Fibroblast of villous mesenchyme (primary cell): ENCODE measurements around the gene ABLIM1. TPM values are rescaled to one million over a fixed set of nuclear protein-coding genes. Genes with fewer than 3 reads are reported as not detected.
A peak's percentile ranks its signal among the peaks of the same experiment; 100 is the strongest.

Experiments
- DNase-seq: peaks from one replicate; pipeline ENCODE4 v3.0.0-alpha.2; 2010; ENCODE audit warnings: low read depth
- H3K4me3 ChIP-seq: 2 replicates; pipeline ENCODE4 v1.5.1; 2011; ENCODE audit warnings: low read depth, mild to moderate bottlenecking, low read length
- total RNA-seq: library from RNA; depleted of rRNA; stranded (reverse); fragments of >200 nt; gene quantifications from 2 replicates; pipeline ENCODE4 v1.2.3, GENCODE V29; 2012
- TF ChIP-seq, protein P1 (sequence below): IDR thresholded peaks from 2 replicates; pipeline ENCODE4 v1.5.1; 2012; ENCODE audit warnings: low read depth, mild to moderate bottlenecking, low read length; ENCODE audit not compliant: insufficient read depth

The ABLIM1 gene
- total RNA-seq, 1 donor: 18.6 TPM

DNA sequence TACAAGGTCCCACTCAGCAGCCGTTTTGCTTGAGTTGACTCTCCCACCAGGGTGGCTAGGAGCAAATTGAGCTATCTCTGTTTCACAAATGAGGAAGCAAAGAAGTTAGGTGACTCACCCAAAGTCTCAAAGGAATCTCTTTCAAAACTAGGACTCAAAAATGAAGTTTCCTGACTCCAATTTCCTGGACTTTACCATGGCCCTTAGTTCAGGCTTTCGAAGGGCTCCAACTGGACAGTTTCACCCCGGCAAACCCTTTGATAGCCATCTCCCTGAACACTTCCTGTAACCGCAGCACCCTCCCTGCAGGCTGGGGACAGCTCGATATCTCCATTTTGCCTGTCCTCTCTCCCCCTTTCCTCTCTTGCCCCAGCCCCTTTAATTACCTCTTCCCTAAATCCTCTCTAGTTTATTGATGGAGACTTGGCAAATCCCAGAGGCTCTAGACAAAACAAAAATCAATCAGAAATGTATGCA lies 249.1 kb downstream of the ABLIM1 start:
- TF ChIP-seq, protein P1, sequence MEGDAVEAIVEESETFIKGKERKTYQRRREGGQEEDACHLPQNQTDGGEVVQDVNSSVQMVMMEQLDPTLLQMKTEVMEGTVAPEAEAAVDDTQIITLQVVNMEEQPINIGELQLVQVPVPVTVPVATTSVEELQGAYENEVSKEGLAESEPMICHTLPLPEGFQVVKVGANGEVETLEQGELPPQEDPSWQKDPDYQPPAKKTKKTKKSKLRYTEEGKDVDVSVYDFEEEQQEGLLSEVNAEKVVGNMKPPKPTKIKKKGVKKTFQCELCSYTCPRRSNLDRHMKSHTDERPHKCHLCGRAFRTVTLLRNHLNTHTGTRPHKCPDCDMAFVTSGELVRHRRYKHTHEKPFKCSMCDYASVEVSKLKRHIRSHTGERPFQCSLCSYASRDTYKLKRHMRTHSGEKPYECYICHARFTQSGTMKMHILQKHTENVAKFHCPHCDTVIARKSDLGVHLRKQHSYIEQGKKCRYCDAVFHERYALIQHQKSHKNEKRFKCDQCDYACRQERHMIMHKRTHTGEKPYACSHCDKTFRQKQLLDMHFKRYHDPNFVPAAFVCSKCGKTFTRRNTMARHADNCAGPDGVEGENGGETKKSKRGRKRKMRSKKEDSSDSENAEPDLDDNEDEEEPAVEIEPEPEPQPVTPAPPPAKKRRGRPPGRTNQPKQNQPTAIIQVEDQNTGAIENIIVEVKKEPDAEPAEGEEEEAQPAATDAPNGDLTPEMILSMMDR: no peak
- DNase-seq: no peak

DNA sequence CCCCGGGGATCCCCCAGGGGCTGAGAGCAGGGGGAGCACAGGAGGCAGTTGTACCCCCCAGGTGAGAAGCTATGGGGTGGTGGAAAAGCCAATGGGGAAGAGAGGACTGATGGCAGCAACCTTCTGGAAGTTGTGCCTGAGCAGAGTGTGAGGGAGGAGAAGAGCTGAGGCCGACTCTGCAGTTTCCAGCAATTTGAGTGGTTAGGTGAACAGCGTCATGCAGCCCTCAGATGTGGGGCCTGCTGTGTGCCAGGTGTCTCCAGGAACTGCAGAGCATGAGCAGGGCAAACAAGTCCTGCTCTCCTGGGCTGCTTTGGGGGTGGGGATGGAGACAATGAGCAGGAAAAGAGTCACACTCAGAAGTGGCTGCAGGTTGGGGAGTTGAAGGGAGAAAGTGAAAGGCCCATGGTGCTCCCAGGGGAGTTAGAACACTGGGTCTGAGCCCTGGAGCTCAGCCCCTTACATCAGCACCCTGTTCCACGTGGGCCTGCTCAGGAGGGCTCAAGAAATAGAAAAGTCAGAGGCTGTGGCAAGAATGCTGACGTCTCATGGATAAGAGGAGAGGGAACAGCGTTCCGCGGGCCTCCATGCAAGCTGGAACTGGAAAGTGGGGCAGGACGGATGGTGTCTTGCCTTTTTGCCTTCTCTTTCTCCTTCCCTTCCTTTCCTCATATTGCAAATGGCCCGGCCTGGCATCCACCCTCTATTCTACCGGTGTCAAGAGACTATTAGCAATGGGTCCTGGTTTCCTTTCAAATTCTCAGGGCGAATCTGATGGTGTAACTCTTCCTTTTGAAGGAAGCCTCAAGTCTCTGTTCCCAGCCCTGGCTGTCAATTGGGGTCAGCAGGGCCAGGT lies 249.7 kb downstream of the ABLIM1 start:
- no peak overlapping the region for H3K4me3 ChIP-seq
- TF ChIP-seq, protein P1: no peak
- DNase-seq: no peak

More for the DNA sequence above, 249.1 kb downstream of the ABLIM1 start:
- no peak overlapping the region for H3K4me3 ChIP-seq

DNA sequence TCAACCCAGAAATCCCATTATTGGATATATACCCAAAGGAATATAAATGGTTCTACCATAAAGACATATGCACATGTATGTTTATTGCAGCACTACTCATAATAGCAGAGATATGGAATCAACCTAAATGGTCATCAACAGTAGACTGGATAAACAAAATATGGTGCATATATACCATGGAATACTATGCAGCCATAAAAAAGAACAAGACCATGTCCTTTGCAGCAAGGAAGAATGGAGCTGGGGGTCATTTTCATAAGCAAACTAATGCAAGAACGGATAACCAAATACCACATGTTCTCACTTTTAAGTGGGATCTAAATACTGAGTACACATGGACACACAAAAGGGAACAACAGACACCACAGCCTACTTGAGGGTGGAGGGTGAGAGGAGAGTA lies 251.6 kb downstream of the ABLIM1 start:
- H3K4me3 ChIP-seq: no peak overlapping the region
- TF ChIP-seq, protein P1: no peak
- no peak for DNase-seq

DNA sequence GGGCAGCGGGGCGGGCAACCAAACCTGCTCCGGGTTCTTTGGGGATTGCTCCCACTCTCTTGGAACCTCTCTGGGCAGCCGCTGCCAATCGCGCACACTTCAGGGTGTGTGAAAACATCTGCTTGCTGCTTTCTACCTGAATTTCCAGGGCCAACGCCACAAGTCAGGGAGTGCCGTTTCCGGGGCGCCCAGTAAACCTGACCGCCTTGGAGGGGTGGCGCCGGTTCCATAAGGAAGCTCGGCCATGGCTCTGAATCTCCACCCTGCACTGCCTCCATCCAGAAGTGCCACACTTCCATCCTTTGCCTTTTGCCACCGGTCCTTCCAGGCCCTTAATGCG lies 253.1 kb downstream of the ABLIM1 start:
- TF ChIP-seq, protein P1: no peak
- peak overlapping the region; percentile 84 for H3K4me3 ChIP-seq
- DNase-seq: no peak

DNA sequence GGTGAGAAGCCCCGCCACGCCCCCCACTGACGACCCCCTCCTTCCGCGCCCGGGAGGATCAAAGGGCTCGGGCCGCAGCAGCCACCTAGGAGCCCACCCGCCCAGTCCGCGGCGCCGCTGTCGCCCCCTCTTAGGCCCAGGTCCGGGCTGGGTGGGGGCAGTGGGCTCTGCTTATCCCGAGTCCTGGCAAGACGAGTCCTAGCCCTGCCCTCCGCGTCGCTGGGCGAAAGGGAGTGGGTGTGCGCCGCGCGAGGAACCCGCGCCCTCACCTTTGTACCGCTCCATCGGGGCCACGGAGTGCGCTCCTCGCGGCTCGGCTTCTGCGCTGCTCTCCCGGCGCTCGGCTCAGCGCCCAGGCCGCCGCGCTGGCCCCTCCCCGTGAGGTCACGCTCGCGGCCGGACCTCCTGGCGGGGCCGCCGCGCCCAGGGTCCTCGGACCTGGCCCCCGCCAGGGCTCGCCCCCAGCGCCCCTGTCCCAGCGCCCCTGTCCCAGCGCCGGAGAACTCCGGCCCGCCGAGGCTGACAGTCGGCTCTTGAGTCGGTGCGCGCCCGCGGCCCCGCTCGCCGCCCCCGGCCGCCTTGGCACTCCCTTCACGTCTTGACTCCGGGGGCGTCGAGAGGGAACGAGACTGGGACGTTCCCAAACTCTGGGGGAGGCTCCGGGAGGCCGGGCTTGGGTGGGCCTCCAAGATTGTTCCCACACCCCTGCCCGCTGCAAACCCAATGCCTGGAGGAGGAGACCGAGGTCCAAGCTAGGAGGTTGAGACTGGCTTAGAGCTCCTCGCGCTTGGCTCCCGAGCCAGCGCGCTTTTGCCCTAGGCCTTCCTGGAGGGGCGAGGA lies 253.7 kb downstream of the ABLIM1 start, which contains the start of gene AFAP1L2:
Gene AFAP1L2, minus strand, starts transcription at position 332 of the 840 bp plus-strand sequence. Its CDS starts 47 bp downstream, at position 285.
- peak; percentile 47 for DNase-seq
- H3K4me3 ChIP-seq: peak within 1 kb of the TSS; percentile 84
- TF ChIP-seq, protein P1: no peak

DNA sequence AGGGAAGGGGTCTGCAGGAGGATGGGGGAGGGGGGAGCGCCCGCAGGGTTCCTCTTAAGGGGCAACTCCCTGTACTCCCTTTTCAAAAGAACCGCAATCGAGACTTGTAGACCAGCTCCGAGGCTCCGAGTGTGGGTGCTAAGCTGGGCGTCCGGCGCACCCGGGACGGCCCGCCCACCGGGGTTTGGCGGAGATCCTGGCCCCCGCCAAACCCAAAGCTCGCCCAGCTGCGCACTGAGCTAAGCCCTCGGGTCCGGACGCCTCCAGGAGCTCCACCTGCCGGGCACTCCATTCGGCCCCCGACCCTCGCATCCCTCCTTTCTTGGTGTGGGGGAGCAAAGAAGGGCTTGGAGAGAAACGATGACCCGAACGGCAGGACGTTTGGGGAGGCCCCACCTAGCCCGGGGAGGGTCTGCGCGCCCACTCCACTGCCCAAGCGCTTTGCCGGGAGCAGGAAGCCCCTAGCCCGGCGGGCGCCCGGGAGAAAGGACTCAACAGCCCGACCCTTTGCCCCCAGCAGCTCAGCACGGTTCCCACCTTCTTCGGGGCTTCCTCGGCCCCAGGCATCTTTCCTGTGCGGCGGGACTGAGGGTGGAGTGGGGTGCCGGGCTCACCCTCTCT lies 254.4 kb downstream of the ABLIM1 start:
- TF ChIP-seq, protein P1: peak; percentile 48
- DNase-seq: peak; percentile 74
- H3K4me3 ChIP-seq: peak overlapping the region; percentile 84
